ENCODE data around the gene MYO1C.
"Not testable (repeated sequence)": the region's sequence is repeated elsewhere in the genome, so short reads cannot be mapped to it uniquely, and the experiment has no call there.

Gene MYO1C

DNA sequence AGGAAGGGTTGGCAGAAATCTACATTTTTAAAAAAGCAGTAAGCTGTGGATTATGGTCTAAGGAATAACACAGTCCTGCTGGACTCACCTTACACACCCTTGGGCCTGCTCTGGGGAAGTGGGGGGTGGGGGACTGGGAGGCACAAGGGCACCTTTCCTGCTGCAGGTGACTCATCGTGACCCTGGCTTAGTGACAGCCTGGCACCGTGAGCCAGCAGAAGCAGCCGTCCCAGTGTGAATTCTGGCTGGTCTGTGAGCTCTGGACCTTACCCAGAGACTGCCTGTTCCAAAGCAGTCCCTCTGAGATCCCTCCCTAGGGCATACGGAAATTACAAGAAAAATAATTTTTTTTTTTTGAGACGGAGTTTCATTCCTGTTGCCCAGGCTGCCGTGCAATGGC lies 32.3 kb downstream of the MYO1C start:
- Histone ChIP-seq H3K4me1 (peaks cover 28 to 68% (median 51%) of the 10 kb centered on the region in 10 experiments), H3K27ac (no peak overlapping the region), H3K27me3 (peaks cover 31 to 65% (median 50%) of the 10 kb centered on the region in 11 experiments), H3K4me2 (peak overlapping the region in 5 of 11 experiments; percentile 37 to 87 (median 79); a peak in 7 of 22 replicates), H4K20me1 (peaks cover 33 to 70% (median 53%) of the 10 kb centered on the region in 11 experiments; a peak in 20 of 22 replicates), H3K9ac (peak overlapping the region in 1 of 11 experiments; percentile 19; a peak in 1 of 22 replicates), H3K4me3 (no peak overlapping the region), H3K9me3 (replicated peaks in 1 of 11) (no peaks in the 10 kb centered on the region), H3K36me3 (peaks cover 0 to 12% (median under 1%) of the 10 kb centered on the region in 11 experiments; a peak in 9 of 22 replicates)
- TF ChIP-seq Cebpa-rat (IDR thresholded peaks at IDR 0.05): no peak

DNA sequence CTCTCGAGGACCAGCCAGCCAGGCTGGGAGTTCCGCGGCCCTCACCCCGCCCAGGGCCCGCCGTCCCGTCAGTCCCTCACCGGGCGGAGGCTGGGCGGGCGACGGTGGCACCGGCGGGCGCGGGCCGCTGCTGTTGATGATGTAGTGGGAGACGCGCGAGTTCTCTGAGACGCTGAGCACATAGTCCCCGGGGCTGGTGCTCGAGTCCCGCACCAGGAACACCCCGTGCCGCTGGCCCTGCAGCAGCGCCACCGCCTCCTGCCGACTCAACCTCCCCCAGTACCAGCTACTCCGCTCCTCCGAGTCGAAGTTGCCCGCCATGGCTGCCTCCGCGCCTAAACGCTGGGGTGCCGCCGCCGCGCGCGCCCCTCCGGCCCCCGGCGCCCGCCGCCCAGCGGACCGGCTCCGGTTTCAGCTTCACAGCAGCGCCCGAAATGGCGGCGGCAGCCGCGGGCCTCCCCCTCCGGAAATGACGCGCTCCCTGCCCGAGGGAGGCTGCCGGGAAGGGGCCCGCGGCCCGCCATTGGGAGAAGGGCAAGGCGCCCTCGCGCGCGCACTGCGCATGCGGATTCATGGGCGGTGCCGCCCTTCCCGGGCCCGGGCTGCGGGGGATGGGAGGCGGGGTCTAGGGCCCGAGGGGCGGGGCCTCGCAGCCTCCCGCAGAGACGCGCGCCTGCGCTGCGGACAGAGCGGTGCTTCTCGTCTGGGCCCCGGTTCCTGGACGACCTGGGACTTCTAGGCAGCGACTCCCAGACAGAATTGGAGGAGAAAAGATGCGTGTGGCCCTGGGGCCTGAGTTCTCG lies 36.5 kb downstream of the MYO1C start, which contains the start of gene CRK:
Gene CRK (minus strand): TSS at position 436 of the 803 bp plus-strand sequence. CDS start 115 bp downstream, at position 321.
- Histone ChIP-seq H3K36me3 (peaks cover 16 to 35% (median 32%) of the 10 kb centered on the region in 11 experiments; a peak in 20 of 22 replicates), H3K27ac (peak within 1 kb of the TSS; percentile 90 to 99 (median 97)), H3K4me2 (peak within 1 kb of the TSS; percentile 83 to 99 (median 94)), H3K4me3 (peak within 1 kb of the TSS; percentile 83 to 100 (median 99)), H4K20me1 (peaks cover 48 to 70% (median 54%) of the 10 kb centered on the region in 11 experiments), H3K27me3 (peaks cover 11 to 32% (median 19%) of the 10 kb centered on the region in 11 experiments), H3K4me1 (peaks cover 27 to 55% (median 39%) of the 10 kb centered on the region in 10 experiments), H3K9ac (peak within 1 kb of the TSS; percentile 93 to 99 (median 98)), H3K9me3 (replicated peaks in 1 of 11) (no peaks in the 10 kb centered on the region)
- TF ChIP-seq Cebpa-rat (IDR thresholded peaks at IDR 0.05): no peak

DNA sequence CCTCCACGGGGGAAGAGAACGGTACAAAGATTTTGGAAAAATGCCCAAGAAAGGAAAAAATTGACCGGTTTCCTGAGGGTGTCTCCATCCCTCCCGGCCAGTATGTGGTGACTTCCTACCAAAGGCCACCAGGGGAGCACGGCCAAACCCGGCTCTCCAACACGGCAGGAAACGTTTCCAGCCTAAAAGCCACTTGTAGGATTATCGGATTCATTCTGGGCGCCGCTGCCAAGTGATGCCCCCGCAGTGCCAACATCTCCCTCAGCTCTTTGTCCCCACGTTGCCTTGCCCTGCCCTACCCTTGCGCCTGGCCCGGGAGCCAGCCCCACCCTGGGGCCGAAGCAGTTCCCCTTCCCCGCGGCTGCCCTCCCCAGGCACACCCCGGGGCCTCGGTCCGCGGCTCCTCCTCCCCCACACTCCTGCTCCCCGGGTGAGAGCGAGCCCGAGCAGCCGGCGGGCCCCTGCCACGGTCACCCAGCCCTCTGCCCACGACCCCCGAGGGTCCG lies 37.1 kb downstream of the MYO1C start:
- Histone ChIP-seq H3K36me3 (peaks cover 16 to 41% (median 38%) of the 10 kb centered on the region in 11 experiments; a peak in 20 of 22 replicates), H3K4me3 (peak overlapping the region; percentile 83 to 100 (median 99)), H3K27me3 (peaks cover 4 to 26% (median 13%) of the 10 kb centered on the region in 11 experiments; a peak in 21 of 22 replicates), H3K4me2 (peak overlapping the region; percentile 74 to 99 (median 94)), H3K9me3 (replicated peaks in 1 of 11) (no peaks in the 10 kb centered on the region), H3K4me1 (peaks cover 27 to 51% (median 34%) of the 10 kb centered on the region in 10 experiments), H4K20me1 (peaks cover 52 to 70% (median 55%) of the 10 kb centered on the region in 11 experiments), H3K27ac (peak overlapping the region; percentile 90 to 99 (median 97)), H3K9ac (peak overlapping the region; percentile 93 to 99 (median 98))
- no peak for TF ChIP-seq Cebpa-rat (IDR thresholded peaks at IDR 0.05)

DNA sequence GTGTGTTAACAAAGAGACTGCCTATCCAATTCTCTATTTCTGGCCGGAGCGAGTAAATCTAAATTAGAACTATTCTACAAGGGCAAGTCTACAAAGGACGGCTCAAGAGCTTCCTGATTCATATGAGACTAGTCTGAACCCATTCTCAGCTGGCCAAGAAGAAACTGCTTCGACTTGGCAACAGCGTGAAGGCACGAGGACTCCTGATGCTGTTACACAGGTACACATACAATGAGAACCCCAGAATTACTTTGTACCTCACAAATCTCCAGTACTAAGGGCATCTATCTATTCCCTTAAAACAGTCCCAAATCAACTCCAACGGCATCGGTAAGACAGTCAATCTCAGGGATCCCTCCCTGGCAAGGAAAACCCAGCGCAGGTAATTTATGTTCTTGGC lies 37.9 kb downstream of the MYO1C start:
- Histone ChIP-seq H3K9ac (peak overlapping the region; percentile 93 to 99 (median 98)), H3K9me3 (replicated peaks in 1 of 11) (no peaks in the 10 kb centered on the region), H3K4me2 (peak overlapping the region; percentile 74 to 99 (median 94)), H3K36me3 (peaks cover 24 to 49% (median 46%) of the 10 kb centered on the region in 11 experiments; a peak in 21 of 22 replicates), H3K27ac (peak overlapping the region; percentile 90 to 99 (median 97); a peak in 17 of 22 replicates), H3K4me3 (peak overlapping the region; percentile 83 to 100 (median 99)), H3K27me3 (peaks cover 0 to 18% (median 5%) of the 10 kb centered on the region in 11 experiments; a peak in 11 of 22 replicates), H3K4me1 (peaks cover 27 to 56% (median 34%) of the 10 kb centered on the region in 10 experiments), H4K20me1 (peaks cover 58 to 72% (median 63%) of the 10 kb centered on the region in 11 experiments)
- TF ChIP-seq Cebpa-rat (IDR thresholded peaks at IDR 0.05): no peak

DNA sequence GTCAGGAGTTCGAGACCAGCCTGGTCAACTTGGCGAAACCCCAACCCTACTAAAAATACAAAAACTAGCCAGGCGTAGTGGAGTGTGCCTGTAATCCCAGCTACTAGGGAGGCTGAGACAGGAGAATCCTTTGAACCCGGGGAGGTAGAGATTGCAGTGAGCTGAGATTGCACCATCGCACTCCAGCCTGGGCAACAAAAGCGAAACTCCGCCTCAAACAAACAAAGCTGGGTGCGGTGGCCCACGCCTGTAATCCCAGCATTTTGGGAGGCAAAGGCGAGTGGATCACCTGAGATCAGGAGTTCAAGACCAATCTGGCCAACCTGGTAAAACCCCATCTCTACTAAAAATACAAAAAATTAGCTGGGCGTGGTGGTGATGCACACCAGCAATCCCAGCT lies 38.8 kb downstream of the MYO1C start:
- H3K27me3 ChIP-seq: peaks cover 0 to 14% (median 3%) of the 10 kb centered on the region in 11 experiments; a peak in 10 of 22 replicates
- H3K27ac ChIP-seq; H3K9me3 ChIP-seq (replicated peaks in 1 of 11): not testable (repeated sequence)
- H3K4me2 ChIP-seq: peak overlapping the region; percentile 74 to 99 (median 94); a peak in 21 of 22 replicates
- peaks cover 67 to 78% (median 72%) of the 10 kb centered on the region in 11 experiments for H4K20me1 ChIP-seq
- peak overlapping the region in 3 of 10 experiments; percentile 15 to 100 (median 83); a peak in 2 of 20 replicates for H3K4me3 ChIP-seq
- H3K4me1 ChIP-seq: peaks cover 27 to 64% (median 41%) of the 10 kb centered on the region in 10 experiments
- H3K36me3 ChIP-seq: peaks cover 31 to 58% (median 53%) of the 10 kb centered on the region in 11 experiments; a peak in 21 of 22 replicates
- peak overlapping the region in 3 of 11 experiments; percentile 2 to 98 (median 93); a peak in 5 of 22 replicates for H3K9ac ChIP-seq

DNA sequence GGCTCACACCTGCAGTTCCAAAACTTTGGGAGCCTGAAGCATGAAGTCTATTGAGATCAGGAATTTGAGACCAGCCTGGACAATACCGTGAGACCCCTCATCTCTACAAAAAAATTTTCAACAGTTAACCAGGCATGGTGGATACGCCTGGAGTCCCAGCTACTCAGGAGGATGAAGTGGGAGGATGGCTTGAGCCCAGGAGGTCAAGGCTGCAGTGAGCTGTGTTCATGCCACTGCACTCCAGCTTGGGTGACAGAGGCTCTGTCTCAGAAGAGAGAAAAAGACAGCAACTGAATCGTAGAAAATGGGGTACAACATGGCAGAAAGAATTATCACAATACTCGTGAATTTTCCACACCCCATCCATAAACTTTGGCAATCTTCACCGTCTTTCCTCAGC lies 39.6 kb downstream of the MYO1C start:
- Histone ChIP-seq H3K36me3 (peaks cover 37 to 66% (median 62%) of the 10 kb centered on the region in 11 experiments; a peak in 21 of 22 replicates), H3K27me3 (peaks cover 0 to 5% (median 0%) of the 10 kb centered on the region in 11 experiments; a peak in 9 of 22 replicates), H3K4me1 (peaks cover 33 to 73% (median 49%) of the 10 kb centered on the region in 10 experiments), H4K20me1 (peaks cover 75 to 82% (median 80%) of the 10 kb centered on the region in 11 experiments), H3K9ac (peak overlapping the region in 2 of 11 experiments; percentile 3 to 93; a peak in 1 of 22 replicates), H3K4me3 (no peak overlapping the region), H3K27ac (no peak overlapping the region), H3K9me3 (replicated peaks in 1 of 11) (no peaks in the 10 kb centered on the region), H3K4me2 (peak overlapping the region in 7 of 11 experiments; percentile 89 to 99 (median 97); a peak in 8 of 22 replicates)
- TF ChIP-seq Cebpa-rat (IDR thresholded peaks at IDR 0.05): no peak

DNA sequence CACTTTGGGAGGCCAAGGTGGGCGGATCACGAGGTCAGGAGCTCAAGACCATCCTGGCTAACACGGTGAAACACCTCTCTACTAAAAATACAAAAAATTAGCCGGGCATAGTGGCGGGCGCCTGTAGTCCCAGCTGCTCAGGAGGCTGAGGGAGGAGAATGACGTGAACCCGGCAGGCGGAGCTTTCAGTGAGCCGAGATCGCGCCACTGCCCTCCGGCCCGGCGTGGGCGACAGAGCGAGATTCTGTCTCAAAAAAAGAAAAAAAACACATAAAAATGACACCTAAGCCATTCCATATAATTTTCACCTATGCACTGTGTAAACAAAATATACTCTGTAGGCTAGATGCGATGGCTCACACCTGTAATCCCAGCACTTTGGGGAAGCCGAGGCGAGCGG lies 42.2 kb downstream of the MYO1C start:
- peaks cover 49 to 90% (median 78%) of the 10 kb centered on the region in 11 experiments for H3K36me3 ChIP-seq

DNA sequence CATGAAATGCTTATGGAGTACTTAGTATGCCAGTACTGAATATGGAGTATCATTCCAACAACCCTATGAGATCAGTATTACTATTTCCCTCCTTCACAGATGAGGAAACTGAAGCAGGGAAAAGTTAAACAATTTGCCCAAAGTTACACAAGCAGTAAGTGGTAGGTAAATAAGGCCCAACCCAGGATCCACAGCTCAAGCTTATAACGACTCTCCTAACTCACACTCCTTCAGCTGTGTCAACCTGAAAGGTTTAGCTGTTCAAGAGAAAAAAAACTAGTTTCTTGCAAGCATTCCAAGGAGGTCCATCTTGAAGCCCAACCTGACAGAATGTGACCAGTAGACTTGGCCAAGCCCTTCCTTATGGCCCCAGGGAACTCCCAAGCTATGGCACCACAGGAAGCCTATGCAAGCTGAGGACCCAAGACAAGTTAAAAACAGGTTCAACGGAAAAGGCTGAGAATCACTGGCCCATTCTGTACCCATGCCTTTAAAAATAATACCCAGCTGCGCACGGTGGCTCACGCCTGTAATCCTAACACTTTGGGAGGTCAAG lies 43.0 kb downstream of the MYO1C start:
- peaks cover 31 to 78% (median 54%) of the 10 kb centered on the region in 10 experiments for H3K4me1 ChIP-seq
- H3K9me3 ChIP-seq (replicated peaks in 1 of 11): no peaks in the 10 kb centered on the region
- H3K4me3 ChIP-seq: no peak overlapping the region
- H3K27me3 ChIP-seq: no peaks in the 10 kb centered on the region
- H3K9ac ChIP-seq: peak overlapping the region in 2 of 11 experiments; percentile 1 to 9; a peak in 1 of 22 replicates
- H4K20me1 ChIP-seq: peaks cover 94 to 100% (median 100%) of the 10 kb centered on the region in 11 experiments
- peaks cover 53 to 97% (median 81%) of the 10 kb centered on the region in 11 experiments for H3K36me3 ChIP-seq
- no peak for TF ChIP-seq Cebpa-rat (IDR thresholded peaks at IDR 0.05)
- H3K27ac ChIP-seq: peak overlapping the region in 1 of 11 experiments; percentile 26; a peak in 1 of 22 replicates
- peak overlapping the region in 4 of 11 experiments; percentile 81 to 90 (median 84); a peak in 7 of 22 replicates for H3K4me2 ChIP-seq

More for the DNA sequence above, 42.2 kb downstream of the MYO1C start:
- H3K4me2 ChIP-seq: peak overlapping the region in 1 of 11 experiments; percentile 87; a peak in 1 of 22 replicates
- H3K4me1 ChIP-seq: peaks cover 37 to 80% (median 59%) of the 10 kb centered on the region in 10 experiments
- H3K27ac ChIP-seq; H3K9me3 ChIP-seq (replicated peaks in 1 of 11); H3K27me3 ChIP-seq; H3K4me3 ChIP-seq; H3K9ac ChIP-seq: not testable (repeated sequence)
- H4K20me1 ChIP-seq: peaks cover 97 to 100% (median 100%) of the 10 kb centered on the region in 11 experiments
